Keratinocyte (primary cell): ENCODE measurements around the gene AVPR2.

Source experiments
- EZH2 ChIP-seq: IDR thresholded peaks from one replicate; pipeline ENCODE4 v1.6.1; 2012; ENCODE audit warnings: inconsistent platforms, mild to moderate bottlenecking, low read length, moderate library complexity
- TF ChIP-seq, protein P1 (sequence below), 3 experiments: IDR thresholded peaks in 1 of 3; conservative IDR thresholded peaks in 1 of 3; optimal IDR thresholded peaks in 1 of 3; 2 replicates in 2 of 3; 3 replicates in 1 of 3; pipeline versions ENCODE3 to v1.5.1; 2011; ENCODE audit warnings: low read length in 3 of 3, mild to moderate bottlenecking in 3 of 3, moderate library complexity in 2 of 3, control low read depth in 1 of 3, inconsistent platforms in 1 of 3; ENCODE audit not compliant: insufficient read depth in 2 of 3; ENCODE audit errors: extremely low read depth in 1 of 3

DNA sequence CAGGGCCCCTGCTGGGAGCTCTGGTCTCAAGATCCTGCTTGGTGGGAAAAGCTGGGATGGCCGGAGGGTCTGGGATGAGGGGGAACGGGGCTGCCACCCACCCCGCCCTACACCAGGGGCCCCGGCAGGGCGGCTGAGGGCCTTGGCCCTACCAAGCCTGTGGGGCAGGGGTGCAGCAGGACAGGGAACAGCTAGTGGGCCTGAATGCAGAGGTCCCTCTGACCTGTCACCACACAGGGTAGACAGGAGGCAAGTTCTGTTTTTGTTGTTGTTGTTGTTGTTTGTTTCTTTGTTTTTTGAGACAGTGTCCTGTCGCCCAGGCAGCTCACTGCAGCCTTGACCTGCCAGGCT lies 40.3 kb downstream of the AVPR2 start:
- TF ChIP-seq, protein P1, sequence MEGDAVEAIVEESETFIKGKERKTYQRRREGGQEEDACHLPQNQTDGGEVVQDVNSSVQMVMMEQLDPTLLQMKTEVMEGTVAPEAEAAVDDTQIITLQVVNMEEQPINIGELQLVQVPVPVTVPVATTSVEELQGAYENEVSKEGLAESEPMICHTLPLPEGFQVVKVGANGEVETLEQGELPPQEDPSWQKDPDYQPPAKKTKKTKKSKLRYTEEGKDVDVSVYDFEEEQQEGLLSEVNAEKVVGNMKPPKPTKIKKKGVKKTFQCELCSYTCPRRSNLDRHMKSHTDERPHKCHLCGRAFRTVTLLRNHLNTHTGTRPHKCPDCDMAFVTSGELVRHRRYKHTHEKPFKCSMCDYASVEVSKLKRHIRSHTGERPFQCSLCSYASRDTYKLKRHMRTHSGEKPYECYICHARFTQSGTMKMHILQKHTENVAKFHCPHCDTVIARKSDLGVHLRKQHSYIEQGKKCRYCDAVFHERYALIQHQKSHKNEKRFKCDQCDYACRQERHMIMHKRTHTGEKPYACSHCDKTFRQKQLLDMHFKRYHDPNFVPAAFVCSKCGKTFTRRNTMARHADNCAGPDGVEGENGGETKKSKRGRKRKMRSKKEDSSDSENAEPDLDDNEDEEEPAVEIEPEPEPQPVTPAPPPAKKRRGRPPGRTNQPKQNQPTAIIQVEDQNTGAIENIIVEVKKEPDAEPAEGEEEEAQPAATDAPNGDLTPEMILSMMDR (optimal IDR thresholded peaks at IDR 0.05 in 1 of 3, IDR thresholded peaks at IDR 0.05 in 1 of 3, conservative IDR thresholded peaks at IDR 0.05 in 1 of 3; ENCODE audit: extremely low read depth in 1 of 3, insufficient read depth in 2 of 3, low read length in 3 of 3), result no peak
- no peak for TF ChIP-seq EZH2
